HepG2 (cell line): ENCODE measurements around the gene GPR139.

Experiments used
- CTCF ChIP-seq: sonication (generic); formaldehyde crosslinking; IDR thresholded peaks from 2 replicates; pipeline ENCODE4 v1.5.0; 2020; ENCODE audit warnings: mild to moderate bottlenecking, missing genetic modification reagents, moderate library complexity
- HDAC2 ChIP-seq: sonication (generic); formaldehyde crosslinking; IDR thresholded peaks from 2 replicates; pipeline ENCODE4 v1.4.0; 2020; ENCODE audit warnings: missing genetic modification reagents
- IKZF1 ChIP-seq: fragments of 450-650 bp; IDR thresholded peaks from 2 replicates; pipeline ENCODE4 v1.7.1; 2016
- POLR2A ChIP-seq, 2 experiments: IDR thresholded peaks; 2 replicates each; pipeline ENCODE4 v1.6.1; 2011; ENCODE audit warnings: low read depth in 2 of 2, low read length in 2 of 2, mild to moderate bottlenecking in 1 of 2, moderate library complexity in 1 of 2; ENCODE audit not compliant: insufficient read depth in 1 of 2
- SIN3A ChIP-seq: IDR thresholded peaks from 2 replicates; pipeline ENCODE4 v1.6.1; 2011; ENCODE audit warnings: low read depth, mild to moderate bottlenecking, control low read depth, low read length, borderline replicate concordance
- SMAD1 ChIP-seq: sonication (generic); formaldehyde crosslinking; IDR thresholded peaks from 2 replicates; pipeline ENCODE4 v1.4.0; 2020; ENCODE audit warnings: missing genetic modification reagents, low read depth, mild to moderate bottlenecking, borderline replicate concordance
- TFAP4 ChIP-seq: sonication (generic); IDR thresholded peaks from 2 replicates; pipeline ENCODE4 v1.6.1; 2016; ENCODE audit warnings: low read depth, borderline replicate concordance
- TRIM24 ChIP-seq: sonication (generic); formaldehyde crosslinking; IDR thresholded peaks from 2 replicates; pipeline ENCODE4 v1.8.0; 2022; ENCODE audit warnings: mild to moderate bottlenecking, missing genetic modification reagents
- ZBTB37 ChIP-seq: sonication (generic); formaldehyde crosslinking; IDR thresholded peaks from 2 replicates; pipeline ENCODE4 v1.4.0; 2020; ENCODE audit warnings: mild to moderate bottlenecking, missing genetic modification reagents
- ZBTB8A ChIP-seq: sonication (generic); formaldehyde crosslinking; IDR thresholded peaks from 2 replicates; pipeline ENCODE4 v1.4.0; 2020; ENCODE audit warnings: mild to moderate bottlenecking, low read depth, missing genetic modification reagents, borderline replicate concordance
- ZNF644 ChIP-seq: IDR thresholded peaks from 2 replicates; pipeline ENCODE4 v1.6.1; 2016; ENCODE audit warnings: low read depth

GRCh38 chr16:20107083-20107482 is 33.4 kb upstream of the GPR139 start:
- TF ChIP-seq ZBTB37 (CRISPR knock-in tag) (no peak), POLR2A (IDR thresholded peaks at IDR 0.05; ENCODE audit: insufficient read depth in 1 of 2, low read depth in 2 of 2, low read length in 2 of 2) (no peak), HDAC2 (CRISPR knock-in tag) (no peak), ZBTB8A (CRISPR knock-in tag) (no peak), TFAP4 (no peak), CTCF (CRISPR knock-in tag) (no peak), TRIM24 (CRISPR knock-in tag) (no peak), SIN3A (no peak), IKZF1 (no peak), SMAD1 (no peak), ZNF644 (CRISPR knock-in tag) (no peak)
